ENCODE data around the gene EMSY.

GRCh38 chr11:76564364-76564763 lies 119.5 kb downstream of the EMSY start:
- TF ChIP-seq CTCF (IDR thresholded peaks at IDR 0.05) (no peak), USF2 (IDR thresholded peaks at IDR 0.05; ENCODE audit: borderline replicate concordance, low read depth, low read length) (no peak), EZH2phosphoT487 (IDR thresholded peaks at IDR 0.05; ENCODE audit: borderline replicate concordance, low read depth) (no peak), POLR2AphosphoS5 (IDR thresholded peaks at IDR 0.05; ENCODE audit: low read depth, low read length) (no peak)

Data from SK-N-SH (cell line).